Calu3 (cell line): Measurements from ENCODE around the gene SULT2B1. TPM values are rescaled to one million over a fixed set of nuclear protein-coding genes. Genes with fewer than 3 reads are reported as not detected.

Experiments used
- Bru-seq: library from RNA; stranded (reverse); fragments of 400-500 nt; gene quantifications from one replicate; lab custom pipeline; 2021; lab: Mats Ljungman, UMichigan
- BruChase-seq, 2 experiments: library from RNA; stranded (reverse); fragments of 400-500 nt; gene quantifications; one replicate each; lab custom pipeline; 2021; lab: Mats Ljungman, UMichigan
- BruUV-seq: library from RNA; stranded (reverse); fragments of 400-500 nt; replicated peaks from 2 replicates; lab custom pipeline; 2021; lab: Mats Ljungman, UMichigan
- CTCF ChIA-PET: fragments of 300-600 bp; sonication (Branson Sonifier 250); formaldehyde crosslinking; loops from one replicate; lab custom pipeline; 2022; ENCODE audit warnings: antibody characterized with exemption; lab: Charles Lee
- DNase-seq: peaks from one replicate; pipeline ENCODE4 v3.0.0; 2022
- H3K27ac Mint-ChIP-seq: one replicate; pipeline ENCODE4 v1.8.0; 2022; ENCODE audit warnings: mixed read lengths; ENCODE audit not compliant: unreplicated experiment
- H3K27me3 Mint-ChIP-seq: one replicate; pipeline ENCODE4 v1.8.0; 2022; ENCODE audit warnings: mixed read lengths; ENCODE audit not compliant: unreplicated experiment
- H3K36me3 Mint-ChIP-seq: one replicate; pipeline ENCODE4 v1.8.0; 2022; ENCODE audit warnings: mild to moderate bottlenecking, moderate library complexity, mixed read lengths; ENCODE audit not compliant: insufficient read depth, unreplicated experiment
- H3K4me1 Mint-ChIP-seq: one replicate; pipeline ENCODE4 v1.8.0; 2022; ENCODE audit warnings: mild to moderate bottlenecking, low read depth, mixed read lengths; ENCODE audit not compliant: unreplicated experiment
- H3K4me3 Mint-ChIP-seq: one replicate; pipeline ENCODE4 v1.8.0; 2022; ENCODE audit warnings: mild to moderate bottlenecking, low read depth, moderate library complexity, mixed read lengths; ENCODE audit not compliant: unreplicated experiment
- H3K9me3 Mint-ChIP-seq: one replicate; pipeline ENCODE4 v1.8.0; 2022; ENCODE audit warnings: low read depth, mixed read lengths; ENCODE audit not compliant: unreplicated experiment
- CTCF ChIP-seq: fragments of 200-600 bp; IDR thresholded peaks from one replicate; pipeline ENCODE4 v1.8.0; 2022; ENCODE audit warnings: antibody characterized with exemption; ENCODE audit not compliant: unreplicated experiment
- intact Hi-C: fragments of 100-400 bp; cut with micrococcal nuclease; formaldehyde crosslinking; loops from one replicate; pipeline ENCODE4 v1.10.0; 2022; ENCODE audit not compliant: unreplicated experiment
- long read RNA-seq: library from polyadenylated mRNA; stranded (forward); transcript quantifications from one replicate; pipeline ENCODE4 v2.0.0, GENCODE V29; 2022
- total RNA-seq: library from RNA; stranded (reverse); gene quantifications from 2 replicates; pipeline ENCODE4 v1.2.3, GENCODE V29; 2022

SULT2B1 gene
- 0.64 TPM in 1 of 2 replicates, not detected in the other for total RNA-seq
- Bru-seq, nascent RNA: percentile 12 among the genes with signal in this experiment
- BruChase-seq, experiment 1, labeled RNA remaining after a 6-hour chase: percentile 11 among the genes with signal in this experiment
- BruChase-seq, experiment 2, labeled RNA remaining after a 2-hour chase: percentile 10 among the genes with signal in this experiment
- long read RNA-seq, partial matches to known transcripts: 0 of 1 reads
- long read RNA-seq, other reads (novel, unspliced or antisense): 0 of 1 reads

GRCh38 chr19:48551437-48552302, at the start of gene SULT2B1:
TSS of gene SULT2B1 (plus strand) at chr19:48552172. CDS start at chr19:48552253, 81 bp downstream.
- Mint-ChIP-seq H3K9me3 (no peaks in the 10 kb centered on the region), H3K36me3 (peaks cover 5% of the 10 kb centered on the region), H3K27ac (peak within 1 kb of the TSS; percentile 23), H3K27me3 (peaks cover 14% of the 10 kb centered on the region), H3K4me3 (no peak within 1 kb of the TSS), H3K4me1 (peaks cover 29% of the 10 kb centered on the region)
- CTCF ChIA-PET: interaction anchor here (0.5 to 0.8 kb wide), 3 partner anchors 17 to 46 kb away, joined by 4 to 7 read pairs (median 4); no protein-coding TSS in a partner anchor
- no peak for TF ChIP-seq CTCF
- DNase-seq: peak; percentile 86
- BruUV-seq: no TSS peak
- intact Hi-C loops: no loop called here

DNA sequence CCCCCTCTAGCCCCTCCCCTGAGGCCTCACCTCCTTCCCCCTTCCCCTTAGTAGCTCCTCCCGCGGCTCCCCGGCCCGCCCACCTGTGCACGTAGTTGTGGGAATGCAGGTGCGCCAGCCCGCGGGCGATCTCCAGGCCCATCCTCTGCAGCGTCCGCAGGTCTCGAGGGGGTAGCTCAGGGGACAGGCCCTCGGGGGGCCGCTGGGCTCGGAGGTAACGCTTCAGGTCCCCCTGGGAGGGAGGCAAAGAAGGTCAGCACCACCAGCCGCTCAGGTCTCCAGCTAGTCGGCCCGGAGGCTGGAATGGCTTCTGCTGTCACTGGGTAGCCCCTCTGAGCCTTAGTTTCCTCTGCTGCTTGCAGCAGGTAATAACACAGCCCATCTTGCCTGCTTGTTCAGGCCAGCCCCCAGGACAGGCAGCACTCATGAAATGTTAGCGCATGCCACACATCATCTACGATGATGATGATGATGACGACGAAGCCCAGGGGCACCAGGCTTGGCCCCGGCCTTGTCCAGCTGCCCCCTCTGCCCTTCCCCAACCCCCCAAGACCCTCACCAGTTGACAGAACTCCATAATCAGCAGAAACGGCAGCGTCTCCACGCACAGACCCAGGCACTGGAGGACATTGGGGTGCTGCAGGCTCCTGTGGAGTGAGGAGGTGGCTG, 49.5 kb upstream of the SULT2B1 start:
- peak overlapping the region; percentile 20 for H3K4me3 Mint-ChIP-seq
- BruUV-seq: no TSS peak
- H3K36me3 Mint-ChIP-seq: peaks cover 30% of the 10 kb centered on the region
- H3K27ac Mint-ChIP-seq: peak overlapping the region; percentile 12
- DNase-seq: no peak
- peaks cover 69% of the 10 kb centered on the region for H3K27me3 Mint-ChIP-seq
- intact Hi-C loops: no loop called here
- peaks cover 33% of the 10 kb centered on the region for H3K4me1 Mint-ChIP-seq
- no peak for TF ChIP-seq CTCF
- CTCF ChIA-PET: interaction anchor here (0.6 to 1.1 kb wide), 6 partner anchors 48 to 1337 kb away, joined by 3 to 8 read pairs (median 4); no protein-coding TSS in a partner anchor
- no peaks in the 10 kb centered on the region for H3K9me3 Mint-ChIP-seq

GRCh38 chr19:48506138-48506733, 45.7 kb upstream of the SULT2B1 start:
- CTCF ChIA-PET: interaction anchor here (0.6 to 5.1 kb wide), 17 partner anchors 12 to 1081 kb away, joined by 3 to 148 read pairs (median 4); no protein-coding TSS in a partner anchor
- no peak for DNase-seq

More at GRCh38 chr19:48506138-48506733, 45.7 kb upstream of the SULT2B1 start:
- intact Hi-C loops: loop anchor here (1.0 kb wide), 1 partner anchor 78 kb away; no protein-coding TSS in a partner anchor
- peak; percentile 60 for TF ChIP-seq CTCF
- Mint-ChIP-seq H3K27me3 (peaks cover 34% of the 10 kb centered on the region), H3K4me1 (peaks cover 13% of the 10 kb centered on the region), H3K27ac (no peak overlapping the region), H3K9me3 (no peaks in the 10 kb centered on the region), H3K36me3 (peaks cover 11% of the 10 kb centered on the region), H3K4me3 (no peak overlapping the region)
- no TSS peak for BruUV-seq
